Measurements from ENCODE around the gene XPC.

GRCh38 chr3:14121859-14122258, 56.5 kb downstream of the XPC start:
- no peak for TF ChIP-seq EZH2phosphoT487 (IDR thresholded peaks at IDR 0.05; ENCODE audit: low read depth)
- TF ChIP-seq, protein P1, sequence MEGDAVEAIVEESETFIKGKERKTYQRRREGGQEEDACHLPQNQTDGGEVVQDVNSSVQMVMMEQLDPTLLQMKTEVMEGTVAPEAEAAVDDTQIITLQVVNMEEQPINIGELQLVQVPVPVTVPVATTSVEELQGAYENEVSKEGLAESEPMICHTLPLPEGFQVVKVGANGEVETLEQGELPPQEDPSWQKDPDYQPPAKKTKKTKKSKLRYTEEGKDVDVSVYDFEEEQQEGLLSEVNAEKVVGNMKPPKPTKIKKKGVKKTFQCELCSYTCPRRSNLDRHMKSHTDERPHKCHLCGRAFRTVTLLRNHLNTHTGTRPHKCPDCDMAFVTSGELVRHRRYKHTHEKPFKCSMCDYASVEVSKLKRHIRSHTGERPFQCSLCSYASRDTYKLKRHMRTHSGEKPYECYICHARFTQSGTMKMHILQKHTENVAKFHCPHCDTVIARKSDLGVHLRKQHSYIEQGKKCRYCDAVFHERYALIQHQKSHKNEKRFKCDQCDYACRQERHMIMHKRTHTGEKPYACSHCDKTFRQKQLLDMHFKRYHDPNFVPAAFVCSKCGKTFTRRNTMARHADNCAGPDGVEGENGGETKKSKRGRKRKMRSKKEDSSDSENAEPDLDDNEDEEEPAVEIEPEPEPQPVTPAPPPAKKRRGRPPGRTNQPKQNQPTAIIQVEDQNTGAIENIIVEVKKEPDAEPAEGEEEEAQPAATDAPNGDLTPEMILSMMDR (IDR thresholded peaks at IDR 0.05; ENCODE audit: low read depth, low read length): no peak

Data from OCI-LY3 (cell line).